GM12873 (cell line): Measurements from ENCODE around the gene TMEM131.

Experiments used
- TF ChIP-seq, protein P1 (sequence below): IDR thresholded peaks from 2 replicates; pipeline ENCODE4 v1.5.1; 2012; ENCODE audit warnings: low read depth, mild to moderate bottlenecking, moderate library complexity, low read length, control low read depth; ENCODE audit not compliant: insufficient read depth; ENCODE audit errors: missing control alignments

TMEM131 gene

DNA sequence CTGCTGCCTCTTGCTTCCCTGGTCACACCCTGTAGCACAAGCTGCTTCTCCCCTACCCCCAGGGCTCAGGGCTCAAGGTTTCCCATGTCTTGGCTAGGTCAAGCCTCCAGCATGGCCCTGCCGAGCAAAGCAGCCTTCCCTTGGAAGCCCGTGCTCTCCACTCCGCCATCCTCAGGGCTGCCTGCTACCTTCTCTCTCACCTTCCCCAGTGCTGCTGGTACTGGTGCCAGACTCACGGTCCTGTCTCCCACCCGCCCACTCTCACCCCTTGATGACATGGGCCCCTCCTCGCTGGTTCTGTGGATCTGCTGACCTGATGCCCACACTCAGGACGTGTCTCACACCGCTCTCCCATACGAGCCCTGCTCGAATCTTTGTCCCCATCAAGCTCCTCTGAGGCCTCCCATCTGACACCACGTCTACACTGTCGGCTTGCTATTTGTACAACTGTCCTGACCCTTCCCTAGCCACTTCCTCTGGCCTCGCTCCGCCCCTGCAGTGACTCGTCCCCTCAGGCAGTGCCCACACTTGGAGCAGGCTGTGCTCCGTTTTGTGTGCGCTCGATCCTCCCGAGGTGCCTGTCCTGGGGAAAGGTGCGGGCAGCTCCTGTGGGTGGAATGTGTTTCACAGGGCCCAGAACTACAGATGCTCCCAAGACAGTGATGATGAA lies 232.4 kb downstream of the TMEM131 start:
- TF ChIP-seq, protein P1, sequence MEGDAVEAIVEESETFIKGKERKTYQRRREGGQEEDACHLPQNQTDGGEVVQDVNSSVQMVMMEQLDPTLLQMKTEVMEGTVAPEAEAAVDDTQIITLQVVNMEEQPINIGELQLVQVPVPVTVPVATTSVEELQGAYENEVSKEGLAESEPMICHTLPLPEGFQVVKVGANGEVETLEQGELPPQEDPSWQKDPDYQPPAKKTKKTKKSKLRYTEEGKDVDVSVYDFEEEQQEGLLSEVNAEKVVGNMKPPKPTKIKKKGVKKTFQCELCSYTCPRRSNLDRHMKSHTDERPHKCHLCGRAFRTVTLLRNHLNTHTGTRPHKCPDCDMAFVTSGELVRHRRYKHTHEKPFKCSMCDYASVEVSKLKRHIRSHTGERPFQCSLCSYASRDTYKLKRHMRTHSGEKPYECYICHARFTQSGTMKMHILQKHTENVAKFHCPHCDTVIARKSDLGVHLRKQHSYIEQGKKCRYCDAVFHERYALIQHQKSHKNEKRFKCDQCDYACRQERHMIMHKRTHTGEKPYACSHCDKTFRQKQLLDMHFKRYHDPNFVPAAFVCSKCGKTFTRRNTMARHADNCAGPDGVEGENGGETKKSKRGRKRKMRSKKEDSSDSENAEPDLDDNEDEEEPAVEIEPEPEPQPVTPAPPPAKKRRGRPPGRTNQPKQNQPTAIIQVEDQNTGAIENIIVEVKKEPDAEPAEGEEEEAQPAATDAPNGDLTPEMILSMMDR = no peak

DNA sequence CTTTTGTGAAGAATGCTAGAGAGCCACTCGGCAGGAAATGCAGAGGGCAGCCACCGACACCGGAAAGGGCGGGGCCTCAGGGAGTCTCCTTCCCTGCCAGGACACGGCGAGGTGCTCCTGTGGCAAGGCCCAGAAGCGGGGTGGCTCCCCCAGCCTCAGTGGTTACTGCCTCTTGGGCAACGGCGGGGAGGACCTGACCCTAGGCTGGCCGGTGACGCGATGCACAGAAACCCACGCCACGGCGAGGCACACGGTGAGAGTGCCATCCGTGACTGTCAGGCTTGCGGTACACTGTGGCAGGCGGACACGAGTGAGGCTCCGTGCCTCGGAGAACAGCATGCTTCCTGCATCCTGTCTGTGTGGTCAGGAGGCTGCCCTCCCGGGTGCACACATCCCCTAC lies 234.6 kb downstream of the TMEM131 start:
- TF ChIP-seq, protein P1 = no peak

DNA sequence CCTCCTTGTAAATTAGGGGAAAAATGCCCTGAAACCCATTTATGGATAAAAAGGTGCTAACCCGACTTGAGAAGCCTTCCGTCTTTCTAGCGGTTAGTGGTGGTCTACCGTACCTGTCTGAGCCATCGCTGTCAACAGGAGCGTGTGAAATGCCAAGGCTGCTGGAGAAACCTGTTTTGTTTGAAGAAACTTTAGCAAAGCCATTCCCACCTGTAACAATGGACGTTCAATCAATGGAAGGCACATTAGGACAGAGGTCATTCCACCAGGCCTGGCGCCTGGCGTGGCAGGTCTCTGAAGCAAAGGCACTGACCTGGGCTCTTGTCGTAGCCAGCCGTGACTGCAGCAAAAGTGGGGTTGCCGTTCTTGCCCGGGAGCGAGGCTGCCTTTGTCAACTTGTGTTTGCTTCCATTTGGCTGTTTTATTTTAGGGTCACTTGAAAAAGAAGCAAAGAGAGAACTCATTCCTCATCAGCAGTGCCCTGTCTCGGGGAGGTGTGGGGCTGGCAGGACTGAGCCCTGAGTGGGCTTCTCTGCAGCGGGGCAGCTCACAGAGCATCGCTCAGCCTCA lies 235.2 kb downstream of the TMEM131 start:
- TF ChIP-seq, protein P1 = no peak

DNA sequence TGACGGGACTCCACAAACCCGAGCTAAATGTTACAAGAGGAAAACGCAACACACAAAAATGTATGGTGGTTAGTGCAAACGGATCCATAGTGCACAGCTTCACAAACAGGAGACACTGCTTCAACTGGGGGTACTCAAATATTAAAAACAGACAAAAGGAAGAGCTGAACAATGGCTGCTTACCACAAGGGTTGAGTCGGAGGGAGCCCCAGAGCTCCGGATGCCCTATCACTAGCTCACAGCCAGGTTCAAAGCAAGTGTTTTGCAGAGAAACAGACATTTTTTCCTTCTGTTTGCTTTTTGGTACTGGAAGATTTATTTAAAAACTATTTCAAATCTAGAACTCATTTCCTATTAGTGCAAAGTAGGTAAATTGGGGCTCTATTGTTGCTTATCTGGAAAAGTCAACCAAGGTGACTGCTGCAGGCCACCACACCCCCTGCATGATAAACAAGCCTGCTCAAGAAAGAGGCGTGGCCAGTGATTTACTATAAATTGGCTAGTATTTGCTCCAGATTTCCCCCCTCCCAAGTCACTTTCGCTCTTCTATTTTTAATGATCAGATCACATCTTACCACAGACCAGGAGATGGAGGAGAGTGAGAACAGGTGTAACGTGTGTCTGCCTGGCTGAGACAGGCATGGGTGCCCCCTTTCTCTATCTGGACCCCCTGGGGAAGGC lies 235.9 kb downstream of the TMEM131 start:
- TF ChIP-seq, protein P1 = no peak

DNA sequence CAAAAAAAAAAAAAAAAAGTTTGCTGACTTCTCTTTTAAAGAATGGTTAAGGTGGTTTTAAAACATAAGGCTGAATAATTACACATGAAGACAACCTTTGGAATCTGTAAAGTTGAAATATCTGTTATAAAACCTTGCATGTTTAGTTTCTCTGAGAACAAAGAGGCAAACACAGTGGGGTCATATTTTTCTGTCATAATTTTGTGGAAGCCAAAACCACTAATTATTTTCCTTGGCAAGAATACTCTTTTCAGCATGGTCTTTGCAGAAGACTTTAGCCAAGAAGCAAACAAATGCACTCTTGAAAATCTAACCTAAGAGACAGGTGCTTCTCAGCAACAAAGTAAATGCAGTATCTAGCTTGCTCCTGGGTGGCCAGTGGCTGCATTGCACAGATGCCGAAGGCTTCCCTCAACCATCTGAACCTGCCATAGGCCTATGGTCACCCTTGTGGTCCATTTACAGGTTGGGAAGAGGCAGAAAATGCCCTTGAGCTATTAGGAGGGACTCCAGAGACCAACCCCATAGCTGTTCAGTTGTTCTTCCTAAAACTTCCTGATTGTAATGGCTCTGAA lies 237.5 kb downstream of the TMEM131 start:
- TF ChIP-seq, protein P1 = no peak

DNA sequence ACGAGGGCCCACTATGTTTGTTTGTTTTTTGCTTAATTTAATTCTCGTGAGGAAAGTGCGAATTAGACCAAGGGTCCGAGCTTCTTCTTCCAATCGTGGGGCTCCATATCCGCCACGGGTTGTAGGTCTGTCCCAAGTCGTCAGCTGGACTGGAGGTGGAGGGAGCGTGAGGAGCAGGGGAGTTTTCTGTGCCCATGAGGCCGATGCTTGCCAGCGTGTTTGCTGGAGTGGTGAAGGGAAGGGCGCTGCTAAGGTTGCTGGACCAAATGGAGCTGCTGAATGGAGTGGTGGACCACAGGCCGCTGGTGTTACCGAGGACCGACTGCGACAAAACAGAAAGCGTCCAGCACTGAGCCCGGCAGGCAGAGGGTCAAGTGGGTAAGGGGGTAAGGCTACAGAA lies 238.7 kb downstream of the TMEM131 start:
- TF ChIP-seq, protein P1 = no peak

DNA sequence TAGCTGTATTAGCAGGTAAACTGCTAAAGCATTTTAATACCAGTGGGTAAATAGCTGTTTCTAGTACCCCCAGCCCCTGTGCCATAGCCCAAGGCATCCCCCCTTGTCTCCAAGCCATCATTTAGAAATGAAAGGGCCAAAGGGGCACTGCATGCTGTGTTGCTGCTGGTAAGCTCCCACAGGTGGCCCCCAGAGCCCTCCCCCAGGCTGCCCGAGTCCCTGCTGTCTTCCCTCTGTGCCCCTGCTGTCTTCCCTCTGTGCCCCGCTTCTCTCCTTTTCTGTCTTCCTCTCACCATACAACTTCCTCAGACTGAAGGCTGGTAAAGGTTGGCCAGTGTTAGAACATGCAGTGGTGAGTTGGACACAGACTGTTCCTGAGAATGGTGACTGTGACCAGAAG lies 240.3 kb downstream of the TMEM131 start:
- TF ChIP-seq, protein P1 = no peak
